GM23338 (cell line): Measurements from ENCODE around the gene NRP2. TPM values are rescaled to one million over a fixed set of nuclear protein-coding genes. Genes with fewer than 3 reads are reported as not detected.

Source experiments
- ATAC-seq: fragments of 200-7000 bp; cut with Tn5 transposase; 3 replicates; pipeline ENCODE4 v1.9.1; 2020
- DNase-seq: peaks from one replicate; pipeline ENCODE4 v3.0.0-alpha.2; 2015; ENCODE audit warnings: low spot score
- H2AFZ ChIP-seq: fragments of 200-600 bp; sonication (generic); 2 replicates; pipeline ENCODE4 v1.8.0; 2016; ENCODE audit warnings: antibody characterized with exemption, mild to moderate bottlenecking, moderate library complexity
- H3F3A ChIP-seq: fragments of 200-600 bp; sonication (generic); replicated peaks from 2 replicates; pipeline ENCODE4 v1.8.0; 2017; ENCODE audit warnings: antibody characterized with exemption, mixed run types, low read depth
- H3K27ac ChIP-seq: fragments of 200-600 bp; sonication (generic); 2 replicates; pipeline ENCODE4 v1.6.1; 2016; ENCODE audit warnings: low read depth
- H3K27me3 ChIP-seq: fragments of 200-600 bp; sonication (generic); 2 replicates; pipeline ENCODE4 v1.8.0; 2016; ENCODE audit warnings: mild to moderate bottlenecking, mixed run types, moderate library complexity; ENCODE audit not compliant: insufficient read depth
- H3K36me3 ChIP-seq: fragments of 200-600 bp; sonication (generic); 2 replicates; pipeline ENCODE4 v1.8.0; 2016; ENCODE audit warnings: mild to moderate bottlenecking; ENCODE audit not compliant: insufficient read depth
- H3K4me1 ChIP-seq: fragments of 200-600 bp; sonication (generic); 2 replicates; pipeline ENCODE4 v1.8.0; 2016; ENCODE audit warnings: mild to moderate bottlenecking, moderate library complexity; ENCODE audit not compliant: insufficient read depth
- H3K4me2 ChIP-seq: fragments of 200-600 bp; sonication (generic); 2 replicates; pipeline ENCODE4 v1.7.1; 2017; ENCODE audit warnings: mixed run types
- H3K4me3 ChIP-seq: fragments of 200-600 bp; sonication (generic); 2 replicates; pipeline ENCODE4 v1.6.1; 2016; ENCODE audit warnings: mixed run types
- H3K79me2 ChIP-seq: fragments of 200-600 bp; sonication (generic); replicated peaks from 2 replicates; pipeline ENCODE4 v1.8.0; 2017; ENCODE audit warnings: mild to moderate bottlenecking; ENCODE audit not compliant: insufficient read depth
- H3K9me2 ChIP-seq: fragments of 200-600 bp; sonication (generic); 2 replicates; pipeline ENCODE4 v1.8.0; 2017; ENCODE audit not compliant: insufficient read depth
- H4K20me1 ChIP-seq: fragments of 200-600 bp; sonication (generic); replicated peaks from 2 replicates; pipeline ENCODE4 v1.8.0; 2017; ENCODE audit warnings: mild to moderate bottlenecking; ENCODE audit not compliant: insufficient read depth
- H3K27ac Mint-ChIP-seq: 2 replicates; pipeline ENCODE4 v1.8.0; 2020; ENCODE audit warnings: inconsistent platforms, mild to moderate bottlenecking, moderate library complexity, mixed read lengths
- H3K27me3 Mint-ChIP-seq: 3 replicates; pipeline ENCODE4 v1.8.0; 2022; ENCODE audit warnings: low read depth, mild to moderate bottlenecking, moderate library complexity, mixed read lengths, inconsistent platforms; ENCODE audit not compliant: insufficient read depth, poor library complexity
- H3K36me3 Mint-ChIP-seq: 3 replicates; pipeline ENCODE4 v1.8.0; 2021; ENCODE audit warnings: low read depth, mild to moderate bottlenecking, inconsistent platforms, moderate library complexity, mixed read lengths
- H3K4me1 Mint-ChIP-seq: 3 replicates; pipeline ENCODE4 v1.8.0; 2020; ENCODE audit warnings: mild to moderate bottlenecking, inconsistent platforms, mixed read lengths
- H3K4me3 Mint-ChIP-seq: 3 replicates; pipeline ENCODE4 v1.8.0; 2021; ENCODE audit warnings: moderate library complexity, mild to moderate bottlenecking, inconsistent platforms, mixed read lengths
- H3K9me3 Mint-ChIP-seq: 3 replicates; pipeline ENCODE4 v1.8.0; 2020; ENCODE audit warnings: moderate library complexity, mild to moderate bottlenecking, inconsistent platforms, mixed read lengths
- CREB1 ChIP-seq: fragments of 250-450 bp; sonication (Bioruptor Pico); IDR thresholded peaks from 2 replicates; pipeline ENCODE4 v1.5.0; 2020; ENCODE audit warnings: low read depth, mild to moderate bottlenecking, moderate library complexity
- CTCF ChIP-seq, 2 experiments: fragments of 200-600 bp in 1 of 2; sonication (generic) in 1 of 2; conservative IDR thresholded peaks; 2 replicates each; pipeline versions ENCODE4 v1.5.1 to v1.6.1; 2016 to 2017; ENCODE audit warnings: antibody characterized with exemption in 2 of 2, low read depth in 2 of 2, mild to moderate bottlenecking in 2 of 2, moderate library complexity in 1 of 2
- ETS1 ChIP-seq: IDR thresholded peaks from 2 replicates; pipeline ENCODE4 v1.6.1; 2016; ENCODE audit warnings: antibody characterized with exemption
- EZH2 ChIP-seq: fragments of 200-600 bp; sonication (generic); IDR thresholded peaks from one replicate; pipeline ENCODE4 v1.8.0; 2017; ENCODE audit warnings: antibody characterized with exemption, mild to moderate bottlenecking, low read depth; ENCODE audit not compliant: unreplicated experiment
- JUNB ChIP-seq: IDR thresholded peaks from one replicate; pipeline ENCODE4 v1.6.1; 2016; ENCODE audit warnings: antibody characterized with exemption; ENCODE audit not compliant: unreplicated experiment
- POLR2AphosphoS5 ChIP-seq: IDR thresholded peaks from 2 replicates; pipeline ENCODE4 v1.6.1; 2016; ENCODE audit warnings: antibody characterized with exemption, low read depth
- STAT1 ChIP-seq: IDR thresholded peaks from one replicate; pipeline ENCODE4 v1.6.1; 2016; ENCODE audit warnings: antibody characterized with exemption; ENCODE audit not compliant: unreplicated experiment
- ZNF114 ChIP-seq: fragments of 250-450 bp; sonication (Bioruptor Pico); IDR thresholded peaks from 2 replicates; pipeline ENCODE4 v1.5.0; 2020; ENCODE audit warnings: mild to moderate bottlenecking, moderate library complexity
- ZNF462 ChIP-seq: fragments of 250-450 bp; sonication (Bioruptor Pico); IDR thresholded peaks from 2 replicates; pipeline ENCODE4 v1.5.0; 2020; ENCODE audit warnings: mild to moderate bottlenecking, moderate library complexity
- polyA plus RNA-seq: library from polyadenylated mRNA; unstranded; fragments of >200 nt; fragmentation: Nextera tagmentation; extraction: Ambion mirVana; gene quantifications from 2 replicates; pipeline ENCODE4 v1.2.1, GENCODE V29; 2016
- total RNA-seq: library from RNA; depleted of rRNA; stranded (reverse); fragments of >200 nt; shearing (Covaris generic); gene quantifications from 2 replicates; pipeline ENCODE4 v1.2.3, GENCODE V29; 2014

NRP2 gene
- total and polyA plus RNA-seq, 2 experiments from 2014 or later: 18.4 to 22.0 TPM

GRCh38 chr2:205835923-205836322 lies 153.6 kb downstream of the NRP2 start:
- H3K36me3 Mint-ChIP-seq: peaks cover 27% of the 10 kb centered on the region; the same call in 2 of the 3 replicates
- Histone ChIP-seq H3K4me1 (peaks cover 21% of the 10 kb centered on the region), H3K4me3 (peak overlapping the region; percentile 17; the same call in 1 of the 2 replicates), H3K79me2 (no peaks in the 10 kb centered on the region), H2AFZ (peak overlapping the region; percentile 70), H4K20me1 (no peaks in the 10 kb centered on the region), H3F3A (no peaks in the 10 kb centered on the region), H3K36me3 (peaks cover 10% of the 10 kb centered on the region; the same call in 1 of the 2 replicates), H3K27me3 (no peaks in the 10 kb centered on the region), H3K27ac (peak overlapping the region; percentile 73; the same call in 1 of the 2 replicates), H3K4me2 (peak overlapping the region; percentile 49), H3K9me2 (peaks cover 13% of the 10 kb centered on the region; the same call in 1 of the 2 replicates)
- TF ChIP-seq JUNB (no peak), STAT1 (no peak), CTCF (conservative IDR thresholded peaks at IDR 0.05; ENCODE audit: low read depth in 2 of 2) (no peak), EZH2 (no peak), POLR2AphosphoS5 (no peak), ZNF114 (CRISPR knock-in tag) (no peak), ETS1 (no peak), CREB1 (CRISPR knock-in tag) (no peak), ZNF462 (CRISPR knock-in tag) (no peak)
- ATAC-seq (peak; percentile 60), DNase-seq (no peak)
- H3K27ac Mint-ChIP-seq: peak overlapping the region; percentile 83
- peaks cover 26% of the 10 kb centered on the region for H3K4me1 Mint-ChIP-seq
- H3K27me3 Mint-ChIP-seq: no peaks in the 10 kb centered on the region
- H3K9me3 Mint-ChIP-seq: peaks cover 22% of the 10 kb centered on the region
- peak overlapping the region; percentile 26; the same call in 1 of the 3 replicates for H3K4me3 Mint-ChIP-seq
